ENCODE results near the gene SLC39A8.
"Not testable (repeated sequence)": the region's sequence is repeated elsewhere in the genome, so short reads cannot be mapped to it uniquely, and the experiment has no call there.

The SLC39A8 gene

GRCh38 chr4:102285831-102286230, 59.5 kb downstream of the SLC39A8 start:
- DNase-seq (ENCODE audit: low read depth), result no peak
- TF ChIP-seq, protein P1, sequence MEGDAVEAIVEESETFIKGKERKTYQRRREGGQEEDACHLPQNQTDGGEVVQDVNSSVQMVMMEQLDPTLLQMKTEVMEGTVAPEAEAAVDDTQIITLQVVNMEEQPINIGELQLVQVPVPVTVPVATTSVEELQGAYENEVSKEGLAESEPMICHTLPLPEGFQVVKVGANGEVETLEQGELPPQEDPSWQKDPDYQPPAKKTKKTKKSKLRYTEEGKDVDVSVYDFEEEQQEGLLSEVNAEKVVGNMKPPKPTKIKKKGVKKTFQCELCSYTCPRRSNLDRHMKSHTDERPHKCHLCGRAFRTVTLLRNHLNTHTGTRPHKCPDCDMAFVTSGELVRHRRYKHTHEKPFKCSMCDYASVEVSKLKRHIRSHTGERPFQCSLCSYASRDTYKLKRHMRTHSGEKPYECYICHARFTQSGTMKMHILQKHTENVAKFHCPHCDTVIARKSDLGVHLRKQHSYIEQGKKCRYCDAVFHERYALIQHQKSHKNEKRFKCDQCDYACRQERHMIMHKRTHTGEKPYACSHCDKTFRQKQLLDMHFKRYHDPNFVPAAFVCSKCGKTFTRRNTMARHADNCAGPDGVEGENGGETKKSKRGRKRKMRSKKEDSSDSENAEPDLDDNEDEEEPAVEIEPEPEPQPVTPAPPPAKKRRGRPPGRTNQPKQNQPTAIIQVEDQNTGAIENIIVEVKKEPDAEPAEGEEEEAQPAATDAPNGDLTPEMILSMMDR (conservative IDR thresholded peaks at IDR 0.05; ENCODE audit: low read depth, low read length), result no peak
- no peak overlapping the region for H3K4me3 ChIP-seq (ENCODE audit: low read length)

DNA sequence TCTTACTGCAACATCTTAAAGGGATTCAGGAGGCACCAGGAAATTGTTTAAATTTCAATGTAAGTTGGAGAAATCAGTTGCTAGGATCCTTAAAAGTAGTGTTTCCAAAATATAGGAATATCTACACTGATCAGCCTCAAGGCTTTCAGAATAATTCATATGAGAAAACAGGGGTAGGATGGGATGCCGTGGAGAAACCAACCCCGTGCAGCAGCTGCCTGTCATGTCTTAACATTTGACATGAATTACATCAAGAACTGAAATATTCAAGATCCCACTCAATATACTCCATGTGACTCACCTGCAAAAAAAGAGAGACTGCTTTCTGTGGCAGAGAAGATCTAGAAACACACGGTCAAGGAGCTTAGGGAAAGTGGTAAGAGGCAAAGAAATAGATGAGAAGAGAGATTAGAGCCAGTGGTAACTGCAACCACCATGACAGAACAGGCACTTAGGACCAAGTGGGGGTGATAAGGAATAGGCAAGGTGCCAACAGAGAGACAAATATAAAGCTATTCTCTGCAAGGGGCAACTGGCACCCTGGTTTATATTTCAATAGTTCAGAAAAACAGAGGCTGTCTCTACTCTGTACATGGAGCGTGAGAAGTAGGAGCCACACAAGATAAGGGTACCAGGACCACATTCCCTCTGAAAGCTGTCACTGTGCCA, 64.0 kb downstream of the SLC39A8 start:
- DNase-seq (ENCODE audit: low read depth), result no peak
- TF ChIP-seq, protein P1 (conservative IDR thresholded peaks at IDR 0.05; ENCODE audit: low read depth, low read length), result no peak
- no peak overlapping the region for H3K4me3 ChIP-seq (ENCODE audit: low read length)

DNA sequence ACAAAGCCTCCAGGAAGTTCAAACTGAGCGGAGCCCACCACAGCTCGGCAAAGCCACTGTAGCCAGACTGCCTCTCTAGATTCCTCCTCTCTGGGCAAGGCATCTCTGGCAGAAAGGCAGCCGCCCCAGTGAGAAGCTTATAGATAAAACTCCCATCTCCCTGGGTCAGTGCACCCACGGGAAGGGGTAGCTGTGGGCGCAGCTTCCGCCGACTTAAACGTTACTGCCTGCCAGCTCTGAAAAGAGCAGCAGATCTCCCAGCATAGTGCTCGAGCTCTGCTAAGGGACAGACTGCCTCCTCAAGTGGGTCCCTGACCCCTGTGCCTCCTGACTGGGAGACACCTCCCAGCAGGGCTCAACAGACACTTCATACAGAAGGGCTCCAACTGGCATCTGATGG, 72.0 kb downstream of the SLC39A8 start:
- DNase-seq (ENCODE audit: low read depth); H3K4me3 ChIP-seq (ENCODE audit: low read length): not testable (repeated sequence)

GRCh38 chr4:102272318-102272717, 73.0 kb downstream of the SLC39A8 start:
- TF ChIP-seq, protein P1 (conservative IDR thresholded peaks at IDR 0.05; ENCODE audit: low read depth, low read length), result no peak
- no peak overlapping the region for H3K4me3 ChIP-seq (ENCODE audit: low read length)
- no peak for DNase-seq (ENCODE audit: low read depth)

- DNase-seq (ENCODE audit: low read depth), result no peak
- TF ChIP-seq, protein P1 (conservative IDR thresholded peaks at IDR 0.05; ENCODE audit: low read depth, low read length), result no peak
- no peak overlapping the region for H3K4me3 ChIP-seq (ENCODE audit: low read length)
Observed at GRCh38 chr4:102268355-102268754, 76.9 kb downstream of the SLC39A8 start.

DNA sequence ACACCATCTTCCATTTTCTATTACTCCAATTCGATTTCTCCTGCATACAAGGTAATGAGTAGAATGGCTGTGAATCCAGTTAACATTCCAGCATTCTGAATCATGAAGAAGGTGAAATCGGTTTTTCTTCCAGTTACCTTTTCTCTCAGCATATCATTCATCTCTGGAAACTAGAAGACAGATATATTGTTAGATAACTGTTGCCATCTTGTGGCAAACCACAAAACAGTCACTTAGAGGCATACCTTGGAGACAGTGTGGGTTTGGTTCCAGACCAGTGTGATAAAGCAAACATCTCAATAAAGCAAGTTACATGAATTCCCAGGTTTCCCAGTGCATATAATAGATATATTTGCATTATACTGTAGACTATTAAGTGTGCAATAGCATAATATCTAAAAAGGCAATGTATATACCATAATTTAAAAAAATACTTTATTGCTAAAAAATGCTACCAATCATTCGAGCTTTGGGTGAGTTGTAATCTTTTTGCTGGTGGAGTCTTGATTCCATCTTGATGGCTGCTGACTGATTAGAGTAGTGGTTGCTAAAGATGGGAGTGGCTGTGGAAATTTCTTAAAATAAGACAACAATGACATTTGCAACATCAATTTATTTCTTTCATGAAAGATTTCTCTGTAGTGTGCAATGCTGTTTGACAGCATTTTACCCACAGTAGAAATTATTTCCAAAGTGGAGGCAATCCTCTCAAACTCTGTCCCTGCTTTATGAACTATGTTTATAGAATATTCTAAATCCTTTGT, 82.1 kb downstream of the SLC39A8 start:
- H3K4me3 ChIP-seq (ENCODE audit: low read length), result no peak overlapping the region
- DNase-seq (ENCODE audit: low read depth), result peak; percentile 35
- TF ChIP-seq, protein P1 (conservative IDR thresholded peaks at IDR 0.05; ENCODE audit: low read depth, low read length), result peak; percentile 68

DNA sequence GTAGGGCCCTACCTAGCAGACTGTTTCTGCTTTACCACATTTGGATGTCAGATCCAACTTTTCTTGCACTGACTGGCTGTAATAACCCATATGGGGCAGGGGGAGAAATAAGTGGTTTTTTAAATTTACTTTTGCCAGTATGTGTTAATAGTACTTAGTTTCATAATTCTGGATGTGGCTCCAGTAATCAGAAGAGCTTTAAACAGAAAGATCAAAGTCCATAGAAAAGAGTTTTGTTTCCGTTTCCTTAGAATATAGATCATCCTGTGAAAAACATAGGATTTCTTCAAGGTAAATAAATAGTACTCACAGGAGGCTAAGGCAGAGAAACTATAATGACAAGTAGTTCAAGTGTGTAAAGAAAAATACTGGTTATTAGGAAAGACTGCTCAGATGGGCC, 85.6 kb downstream of the SLC39A8 start:
- DNase-seq (ENCODE audit: low read depth), result no peak
- no peak overlapping the region for H3K4me3 ChIP-seq (ENCODE audit: low read length)
- TF ChIP-seq, protein P1 (conservative IDR thresholded peaks at IDR 0.05; ENCODE audit: low read depth, low read length), result no peak

Measured in retinal pigment epithelial cell (primary cell).